Effector memory CD4-positive, alpha-beta T cell (primary cell): ENCODE data around the gene NPFFR1.

Experiments used
- DNase-seq, 3 donors: peaks; one replicate each; pipeline ENCODE4 v3.0.0-alpha.2; 2020
- H3K27ac ChIP-seq: 2 replicates; pipeline ENCODE4 v1.7.0; 2013; ENCODE audit warnings: mild to moderate bottlenecking, low read length, moderate library complexity; ENCODE audit not compliant: insufficient read depth, poor library complexity, severe bottlenecking
- H3K27me3 ChIP-seq: replicated peaks from 2 replicates; pipeline ENCODE4 v1.7.0; 2013; ENCODE audit warnings: mild to moderate bottlenecking, low read length; ENCODE audit not compliant: insufficient read depth, control insufficient read depth, poor library complexity, severe bottlenecking
- H3K36me3 ChIP-seq: 2 replicates; pipeline ENCODE4 v1.7.0; 2013; ENCODE audit warnings: mild to moderate bottlenecking, low read length, moderate library complexity; ENCODE audit not compliant: control insufficient read depth, insufficient read depth
- H3K4me1 ChIP-seq: 2 replicates; pipeline ENCODE4 v1.7.0; 2013; ENCODE audit warnings: low read length, mild to moderate bottlenecking; ENCODE audit not compliant: control insufficient read depth, insufficient read depth, poor library complexity, severe bottlenecking
- H3K4me3 ChIP-seq: 2 replicates; pipeline ENCODE4 v1.7.0; 2013; ENCODE audit warnings: low read length, low read depth, mild to moderate bottlenecking; ENCODE audit not compliant: insufficient read depth, poor library complexity, severe bottlenecking
- H3K9me3 ChIP-seq: 2 replicates; pipeline ENCODE4 v1.7.0; 2013; ENCODE audit warnings: mild to moderate bottlenecking, low read length, moderate library complexity; ENCODE audit not compliant: control insufficient read depth
- total RNA-seq, 3 donors: gene quantifications; one replicate each; lab custom pipeline; 2026; lab: John Stamatoyannopoulos, UW

The NPFFR1 gene, protein sequence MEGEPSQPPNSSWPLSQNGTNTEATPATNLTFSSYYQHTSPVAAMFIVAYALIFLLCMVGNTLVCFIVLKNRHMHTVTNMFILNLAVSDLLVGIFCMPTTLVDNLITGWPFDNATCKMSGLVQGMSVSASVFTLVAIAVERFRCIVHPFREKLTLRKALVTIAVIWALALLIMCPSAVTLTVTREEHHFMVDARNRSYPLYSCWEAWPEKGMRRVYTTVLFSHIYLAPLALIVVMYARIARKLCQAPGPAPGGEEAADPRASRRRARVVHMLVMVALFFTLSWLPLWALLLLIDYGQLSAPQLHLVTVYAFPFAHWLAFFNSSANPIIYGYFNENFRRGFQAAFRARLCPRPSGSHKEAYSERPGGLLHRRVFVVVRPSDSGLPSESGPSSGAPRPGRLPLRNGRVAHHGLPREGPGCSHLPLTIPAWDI
- total RNA-seq, result 0 to 0.19 (median 0.09) reads per million in 3 donors

DNA sequence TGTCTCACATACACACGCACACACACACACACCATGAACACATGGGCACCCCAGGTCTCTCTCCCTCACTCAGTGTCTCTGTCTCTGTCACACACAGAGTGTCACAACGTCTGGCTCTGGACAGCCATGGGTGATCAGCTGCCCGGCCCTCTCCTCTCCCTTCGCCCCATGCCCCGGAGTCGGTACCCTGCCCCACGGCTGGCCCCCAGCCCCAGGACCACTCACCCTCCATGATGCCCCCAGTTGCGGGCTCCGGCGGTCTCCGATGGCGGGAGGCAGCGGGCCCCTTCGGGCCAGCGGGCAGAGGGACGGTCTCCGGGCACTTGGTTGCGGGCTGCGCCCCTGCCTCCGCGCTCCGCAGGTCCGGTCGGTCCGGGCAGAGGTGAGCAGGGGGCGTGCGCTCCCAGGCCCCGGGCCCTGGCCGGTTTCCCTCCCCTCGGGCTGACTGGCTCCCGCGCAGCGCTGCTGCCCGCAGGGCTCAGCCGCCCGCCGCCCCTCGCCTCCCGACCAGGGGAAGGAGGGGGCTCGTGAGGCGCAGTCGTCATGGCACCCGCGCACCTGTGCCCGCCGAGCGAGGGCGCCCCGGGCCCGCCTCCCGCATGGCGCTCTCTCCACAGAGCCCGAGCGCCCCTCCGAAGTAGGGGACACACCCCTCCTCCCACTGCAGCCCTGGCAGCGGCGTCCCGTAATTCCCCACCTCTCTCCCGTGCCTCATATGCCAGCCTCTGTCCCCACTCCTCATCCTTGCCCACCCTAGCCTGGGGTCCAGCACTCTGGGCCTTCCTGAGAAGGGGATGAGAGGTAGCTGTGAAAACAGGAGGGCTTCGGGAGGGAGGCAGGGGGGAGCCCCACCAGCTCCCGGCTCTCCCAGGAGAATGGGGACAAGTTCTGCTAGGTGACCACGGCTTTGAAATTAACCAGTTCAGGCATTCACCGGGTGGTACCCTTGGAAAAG is at the start of gene NPFFR1:
Gene NPFFR1, minus strand, starts transcription at position 560 of the 955 bp plus-strand sequence. Its CDS starts 328 bp downstream, at position 232.
- DNase-seq, result no peak
- H3K9me3 ChIP-seq, result no peaks in the 10 kb centered on the region
- no peaks in the 10 kb centered on the region for H3K36me3 ChIP-seq
- H3K4me1 ChIP-seq, result no peaks in the 10 kb centered on the region
- no peak within 1 kb of the TSS for H3K27ac ChIP-seq
- no peak within 1 kb of the TSS for H3K4me3 ChIP-seq
- H3K27me3 ChIP-seq, result peaks cover 31% of the 10 kb centered on the region

DNA sequence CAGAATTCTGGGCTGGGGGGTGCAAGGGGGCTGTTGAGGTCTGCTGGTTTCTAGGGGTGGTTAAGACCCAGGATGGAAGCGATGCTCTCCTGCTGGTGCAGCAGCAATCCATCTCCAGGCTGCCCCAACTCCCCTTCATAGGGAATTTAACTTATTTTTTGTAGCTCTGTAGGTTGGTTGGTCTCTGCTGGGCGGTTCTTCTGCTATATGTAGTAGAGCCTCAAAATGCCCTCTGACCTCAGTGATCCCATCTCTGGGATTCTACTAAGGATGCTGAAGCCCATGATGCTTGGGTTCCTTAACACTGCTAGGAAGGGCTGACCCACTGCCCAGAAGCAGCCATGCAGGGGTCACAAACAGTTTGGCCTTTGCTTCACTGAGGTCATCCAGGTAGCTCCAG is 49.5 kb upstream of the NPFFR1 start:
- no peak for DNase-seq
- no peaks in the 10 kb centered on the region for H3K27me3 ChIP-seq
- H3K4me3 ChIP-seq, result no peak overlapping the region
- H3K4me1 ChIP-seq, result peaks cover 13% of the 10 kb centered on the region
- H3K36me3 ChIP-seq, result no peaks in the 10 kb centered on the region
- H3K9me3 ChIP-seq, result no peaks in the 10 kb centered on the region
- no peak overlapping the region for H3K27ac ChIP-seq

DNA sequence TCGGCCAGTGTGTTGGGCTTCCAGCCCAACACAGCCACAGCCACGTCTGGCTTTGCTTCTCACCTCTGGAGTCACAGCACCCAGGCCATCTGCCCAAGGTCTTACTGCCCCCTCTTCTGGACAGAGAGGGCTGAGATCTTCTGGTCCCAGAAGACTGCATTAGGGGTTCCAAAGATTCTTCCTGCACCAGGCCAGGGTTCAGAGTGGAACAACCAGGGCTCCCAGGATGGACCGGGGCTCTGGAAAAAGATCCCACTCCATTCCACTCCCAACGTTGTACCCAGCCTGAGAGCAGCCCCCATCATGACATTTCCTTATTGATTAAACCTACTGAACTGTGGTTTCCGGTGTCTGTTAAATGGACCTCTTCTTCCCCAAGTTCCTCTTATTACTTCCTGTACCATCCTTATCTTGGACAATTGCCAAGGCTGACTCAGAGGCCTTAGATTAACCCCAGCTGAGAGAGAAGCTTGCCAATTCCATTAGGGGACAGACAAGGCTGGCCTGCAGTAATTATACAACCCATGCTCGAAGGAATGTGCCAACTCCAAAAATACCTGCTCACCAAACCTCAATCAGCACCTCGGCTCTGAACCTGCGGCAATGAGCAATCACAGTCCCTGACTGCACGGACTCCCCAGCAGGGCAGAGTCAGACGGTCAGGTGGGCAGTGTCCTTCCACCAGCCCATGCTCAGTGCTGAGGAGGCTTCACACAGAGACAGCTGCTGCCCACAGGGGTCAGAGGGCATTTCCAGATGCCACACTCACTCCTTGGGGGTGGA is 47.9 kb upstream of the NPFFR1 start:
- H3K27me3 ChIP-seq, result no peaks in the 10 kb centered on the region
- H3K4me3 ChIP-seq, result no peak overlapping the region
- DNase-seq, result no peak
- H3K36me3 ChIP-seq, result no peaks in the 10 kb centered on the region
- H3K4me1 ChIP-seq, result peaks cover 13% of the 10 kb centered on the region
- H3K27ac ChIP-seq, result no peak overlapping the region
- no peaks in the 10 kb centered on the region for H3K9me3 ChIP-seq

DNA sequence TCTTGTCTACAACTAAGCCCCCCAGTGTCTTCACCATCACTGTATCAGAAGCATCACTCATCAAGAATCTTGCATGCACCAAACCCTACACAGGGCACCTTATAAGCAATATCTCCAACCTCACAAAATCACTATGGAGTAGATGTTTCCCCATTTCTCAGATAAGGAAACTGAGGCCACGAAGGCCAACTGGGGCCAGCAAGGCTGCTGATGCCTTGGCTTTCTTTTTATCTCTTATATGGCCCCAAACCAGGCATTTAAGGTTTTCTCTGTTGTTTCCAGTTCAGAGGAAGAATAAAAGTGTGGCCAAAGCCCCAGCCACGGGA is 47.3 kb upstream of the NPFFR1 start:
- H3K36me3 ChIP-seq, result no peaks in the 10 kb centered on the region
- H3K4me1 ChIP-seq, result peaks cover 13% of the 10 kb centered on the region
- no peaks in the 10 kb centered on the region for H3K27me3 ChIP-seq
- no peak overlapping the region for H3K4me3 ChIP-seq
- no peak overlapping the region for H3K27ac ChIP-seq
- no peak for DNase-seq
- H3K9me3 ChIP-seq, result no peaks in the 10 kb centered on the region

DNA sequence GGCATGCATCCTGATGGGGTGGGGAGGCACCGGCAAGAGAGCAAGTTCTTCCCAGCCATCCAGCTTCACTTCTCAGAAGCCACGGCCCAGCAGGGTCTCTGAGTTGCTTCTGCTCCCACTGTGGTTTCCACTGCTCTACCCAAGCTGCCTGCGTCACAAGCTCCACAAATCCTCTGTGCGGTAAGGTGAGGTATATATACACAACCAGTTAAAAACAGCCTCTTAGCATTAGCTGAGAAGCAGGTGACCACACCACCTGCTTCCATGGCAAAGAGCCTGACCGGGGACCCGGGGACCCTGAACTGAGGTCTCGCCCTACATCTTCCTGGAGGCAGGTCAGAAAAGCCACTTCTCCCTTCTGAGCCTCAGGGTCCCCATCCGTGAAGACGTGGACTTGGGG is 46.9 kb upstream of the NPFFR1 start:
- H3K9me3 ChIP-seq, result no peaks in the 10 kb centered on the region
- peaks cover 13% of the 10 kb centered on the region for H3K4me1 ChIP-seq
- no peaks in the 10 kb centered on the region for H3K36me3 ChIP-seq
- H3K27ac ChIP-seq, result no peak overlapping the region
- H3K27me3 ChIP-seq, result no peaks in the 10 kb centered on the region
- H3K4me3 ChIP-seq, result no peak overlapping the region
- no peak for DNase-seq

DNA sequence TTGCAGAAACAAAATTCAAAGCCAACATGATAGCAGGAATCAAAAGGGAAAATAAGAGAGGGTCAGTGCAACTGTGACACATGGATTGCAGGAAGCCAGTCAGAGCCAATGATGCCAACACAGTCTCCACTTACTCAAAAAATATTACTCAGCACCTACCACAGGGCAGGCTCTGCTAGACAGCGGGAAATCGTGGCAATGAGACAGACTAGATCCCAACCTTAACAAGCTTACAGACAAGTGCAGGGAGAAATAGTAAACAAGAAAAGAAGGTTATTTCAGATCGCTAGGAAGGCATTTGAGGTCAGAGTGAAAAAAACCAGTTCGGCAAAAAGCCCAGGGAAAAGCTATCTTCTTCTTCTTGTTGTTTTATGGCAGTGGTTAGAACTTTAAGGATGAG is 45.2 kb upstream of the NPFFR1 start:
- no peaks in the 10 kb centered on the region for H3K9me3 ChIP-seq
- no peak overlapping the region for H3K27ac ChIP-seq
- H3K36me3 ChIP-seq, result no peaks in the 10 kb centered on the region
- DNase-seq, result no peak
- no peaks in the 10 kb centered on the region for H3K27me3 ChIP-seq
- H3K4me3 ChIP-seq, result no peak overlapping the region
- peaks cover 13% of the 10 kb centered on the region for H3K4me1 ChIP-seq

DNA sequence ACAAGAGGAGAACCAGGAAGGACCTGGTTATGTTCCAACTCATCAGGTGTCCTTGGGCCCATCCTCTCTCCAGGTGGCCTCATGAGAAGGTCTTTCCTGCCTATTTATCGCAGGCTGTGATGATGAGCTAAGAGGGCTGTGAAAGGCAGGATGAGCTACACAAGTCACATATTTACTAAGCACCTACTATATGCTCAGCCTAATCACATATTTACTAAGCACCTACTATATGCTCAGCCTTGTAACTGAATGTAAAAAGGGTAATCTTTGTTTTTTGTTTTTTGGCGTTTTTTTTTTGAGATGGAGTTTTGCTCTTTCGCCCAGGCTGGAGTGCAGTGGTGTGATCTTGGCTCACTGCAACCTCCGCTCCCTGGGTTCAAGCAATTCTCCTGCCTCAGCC is 44.2 kb upstream of the NPFFR1 start:
- H3K4me1 ChIP-seq, result peaks cover 13% of the 10 kb centered on the region
- no peaks in the 10 kb centered on the region for H3K27me3 ChIP-seq
- no peaks in the 10 kb centered on the region for H3K9me3 ChIP-seq

DNA sequence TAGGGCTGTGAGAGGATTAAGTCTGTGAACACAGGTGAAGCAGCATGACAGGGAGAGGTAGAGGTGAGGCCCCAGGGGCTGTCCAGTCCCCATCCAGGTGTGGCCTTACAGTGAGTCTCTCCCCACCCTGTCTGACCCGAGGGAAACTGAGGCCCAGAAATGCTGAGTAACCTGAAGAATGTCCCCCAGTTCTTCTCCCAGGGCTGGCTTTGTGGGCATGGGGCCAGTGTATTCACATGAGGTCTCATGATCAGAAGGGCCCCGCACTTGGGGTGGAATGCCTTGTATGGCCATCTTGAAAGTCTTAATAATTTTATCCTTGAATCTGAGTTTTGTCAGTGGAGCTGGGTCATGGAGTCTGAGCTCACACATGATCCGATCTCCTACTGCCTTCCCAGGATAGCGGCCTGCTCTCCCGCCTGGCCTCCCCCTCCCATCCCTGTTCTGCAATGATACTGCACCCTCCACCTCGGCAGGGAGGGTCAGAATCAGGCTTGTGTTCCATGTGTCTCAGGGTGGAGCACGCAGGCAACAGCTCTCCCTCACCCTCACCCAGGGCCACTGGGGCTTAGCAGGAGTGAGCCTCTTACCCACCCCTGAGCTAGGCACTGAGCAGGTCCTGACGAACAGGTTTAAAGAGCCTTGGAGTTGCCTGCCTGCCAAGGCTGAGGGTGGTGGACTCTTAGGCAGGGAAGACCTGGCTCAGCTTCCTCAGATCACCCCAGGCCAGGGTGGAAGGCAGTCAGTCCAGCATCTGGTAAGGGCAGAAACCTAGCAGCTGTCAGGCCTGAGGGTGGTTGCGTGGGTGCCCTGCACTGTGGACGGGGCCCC is 41.4 kb upstream of the NPFFR1 start:
- Histone ChIP-seq H3K27me3 (no peaks in the 10 kb centered on the region), H3K4me1 (no peaks in the 10 kb centered on the region), H3K36me3 (no peaks in the 10 kb centered on the region), H3K4me3 (no peak overlapping the region), H3K27ac (no peak overlapping the region), H3K9me3 (no peaks in the 10 kb centered on the region)
- DNase-seq, result no peak

More for the DNA sequence above, 44.2 kb upstream of the NPFFR1 start:
- Histone ChIP-seq H3K4me3 (no peak overlapping the region), H3K36me3 (no peaks in the 10 kb centered on the region), H3K27ac (no peak overlapping the region)
- DNase-seq, result no peak

DNA sequence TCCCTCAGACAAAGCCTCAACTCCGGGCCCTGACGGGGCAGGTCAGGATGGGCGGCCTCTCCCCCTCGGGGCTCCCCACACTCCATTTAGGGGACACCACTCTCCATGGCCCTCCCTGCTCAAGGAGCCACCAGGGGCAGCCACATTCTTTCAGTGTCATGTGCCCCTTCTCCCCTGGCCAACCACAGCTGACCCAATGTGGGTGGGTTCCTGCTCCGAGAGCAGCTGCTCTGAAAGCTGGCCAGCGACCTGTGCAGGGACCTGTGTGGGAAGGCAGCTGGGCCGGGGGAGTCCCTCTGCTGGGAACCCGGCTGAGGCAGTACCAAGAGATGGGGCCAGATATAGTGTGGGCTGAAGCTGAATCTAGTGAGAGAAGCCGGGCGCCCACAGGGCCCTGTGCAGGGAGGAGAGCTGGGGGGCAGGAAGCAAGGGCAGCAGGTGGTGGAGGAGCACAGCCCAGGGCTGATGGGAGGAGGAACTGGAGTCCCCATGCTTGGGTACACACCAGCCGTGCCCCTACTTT is 40.6 kb upstream of the NPFFR1 start:
- no peak for DNase-seq
- no peak overlapping the region for H3K27ac ChIP-seq
- no peaks in the 10 kb centered on the region for H3K4me1 ChIP-seq
- H3K9me3 ChIP-seq, result no peaks in the 10 kb centered on the region
- no peak overlapping the region for H3K4me3 ChIP-seq
- no peaks in the 10 kb centered on the region for H3K36me3 ChIP-seq
- no peaks in the 10 kb centered on the region for H3K27me3 ChIP-seq
